ENCODE data around the gene AFF3. TPM values are rescaled to one million over a fixed set of nuclear protein-coding genes. Genes with fewer than 3 reads are reported as not detected.

Gene AFF3
- total RNA-seq, 1 experiment from 2014 or later = 3.0 TPM

DNA sequence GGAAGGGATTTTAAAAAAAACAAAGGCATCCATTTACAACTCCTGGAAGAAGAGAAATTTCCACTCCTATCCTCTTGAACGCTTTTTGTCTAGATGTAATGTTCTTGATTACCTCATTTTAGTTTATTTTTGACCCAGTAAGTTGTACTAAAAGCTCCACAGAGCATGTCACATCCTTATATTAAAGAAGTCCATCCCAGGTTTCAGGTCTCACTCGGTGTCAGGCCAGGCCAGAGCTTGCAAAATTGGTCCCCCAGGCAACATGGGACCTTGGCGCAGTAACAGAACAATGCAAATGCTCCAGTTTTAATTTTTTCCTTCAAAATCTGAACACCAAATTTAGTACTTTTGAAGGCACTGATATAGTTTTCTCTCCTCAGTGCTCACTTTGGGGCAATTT lies 434.2 kb downstream of the AFF3 start:
- no peak for DNase-seq (ENCODE audit: low read depth)

DNA sequence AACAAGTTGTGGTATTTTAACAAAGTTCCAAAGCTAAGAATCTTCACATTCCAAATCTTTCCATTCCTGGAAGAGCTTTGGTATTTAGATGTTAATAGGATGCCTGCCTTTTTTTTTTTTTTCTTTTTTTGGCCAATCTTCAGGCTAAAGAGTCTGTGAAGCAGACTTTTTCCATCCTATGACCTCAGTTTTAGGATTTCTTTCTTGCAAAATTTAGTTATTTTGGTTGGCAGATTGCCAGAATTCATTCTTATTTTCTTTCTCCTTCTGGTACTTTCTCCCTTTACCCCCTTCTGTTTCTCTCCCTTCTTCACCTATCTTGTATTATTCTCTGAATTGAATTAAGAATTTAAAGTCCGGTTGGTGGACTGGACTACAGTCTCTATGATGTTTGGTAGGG lies 434.8 kb downstream of the AFF3 start:
- DNase-seq (ENCODE audit: low read depth) = peak; percentile 32

DNA sequence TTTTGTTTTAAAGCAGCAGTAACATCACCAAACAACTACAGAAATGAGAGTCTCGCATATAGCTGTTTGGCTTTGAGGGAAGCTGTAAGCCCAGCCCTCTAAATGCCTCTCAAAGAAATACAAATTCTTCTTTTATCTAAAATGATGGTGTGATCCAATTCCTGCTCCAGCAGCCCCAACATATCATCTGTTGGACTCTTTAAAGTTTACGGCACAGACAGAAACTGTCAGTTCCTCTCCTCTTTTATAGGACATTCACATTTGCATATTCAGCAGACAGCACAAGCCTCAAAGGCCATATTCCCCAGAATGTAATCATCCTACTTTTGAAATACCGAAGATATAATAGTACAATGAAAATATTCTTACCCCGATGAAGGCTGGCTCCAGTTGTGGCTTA lies 435.7 kb downstream of the AFF3 start:
- no peak for DNase-seq (ENCODE audit: low read depth)

GRCh38 chr2:99701503-99701902 lies 440.9 kb downstream of the AFF3 start:
- DNase-seq (ENCODE audit: low read depth) = no peak

- no peak for DNase-seq (ENCODE audit: low read depth)
These were observed 441.6 kb downstream of the AFF3 start for GRCh38 chr2:99700482-99701398.

DNA sequence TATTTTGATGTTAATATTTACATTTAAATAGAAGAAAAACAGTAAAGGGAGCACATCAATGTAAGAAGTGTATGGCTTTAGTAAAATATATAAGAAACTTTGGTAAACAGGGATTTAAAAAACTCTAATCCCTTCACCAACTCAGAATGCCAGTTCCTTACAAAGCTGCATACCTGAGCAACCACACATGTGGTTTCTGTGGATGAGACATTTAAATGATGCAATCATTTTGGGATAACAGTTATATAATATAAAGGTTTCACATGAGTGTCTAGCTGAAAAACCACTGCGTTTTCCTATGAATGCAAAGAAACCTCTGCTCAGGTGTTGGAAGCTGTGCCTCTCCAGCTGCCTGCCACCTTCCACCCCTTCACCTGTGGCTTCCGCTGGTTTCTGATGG lies 443.5 kb downstream of the AFF3 start:
- peak; percentile 77 for DNase-seq (ENCODE audit: low read depth)

- peak; percentile 91 for DNase-seq (ENCODE audit: low read depth)
These were observed 444.4 kb downstream of the AFF3 start for GRCh38 chr2:99697811-99698568.

DNA sequence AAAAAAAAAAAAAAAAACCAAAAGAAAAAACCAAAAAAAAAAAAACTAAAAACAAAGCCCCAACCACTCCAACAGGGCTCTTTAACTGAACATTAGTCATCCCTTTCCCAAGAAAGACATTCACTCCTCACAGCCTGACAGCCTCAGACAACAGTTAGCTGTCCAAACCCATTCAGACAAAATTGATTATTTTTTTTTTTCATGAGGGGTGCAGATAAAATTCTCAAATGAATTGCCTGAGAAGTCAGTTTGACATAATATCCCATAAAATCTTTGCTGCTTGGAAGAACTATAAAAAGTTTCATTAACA lies 446.5 kb downstream of the AFF3 start:
- peak; percentile 35 for DNase-seq (ENCODE audit: low read depth)

DNA sequence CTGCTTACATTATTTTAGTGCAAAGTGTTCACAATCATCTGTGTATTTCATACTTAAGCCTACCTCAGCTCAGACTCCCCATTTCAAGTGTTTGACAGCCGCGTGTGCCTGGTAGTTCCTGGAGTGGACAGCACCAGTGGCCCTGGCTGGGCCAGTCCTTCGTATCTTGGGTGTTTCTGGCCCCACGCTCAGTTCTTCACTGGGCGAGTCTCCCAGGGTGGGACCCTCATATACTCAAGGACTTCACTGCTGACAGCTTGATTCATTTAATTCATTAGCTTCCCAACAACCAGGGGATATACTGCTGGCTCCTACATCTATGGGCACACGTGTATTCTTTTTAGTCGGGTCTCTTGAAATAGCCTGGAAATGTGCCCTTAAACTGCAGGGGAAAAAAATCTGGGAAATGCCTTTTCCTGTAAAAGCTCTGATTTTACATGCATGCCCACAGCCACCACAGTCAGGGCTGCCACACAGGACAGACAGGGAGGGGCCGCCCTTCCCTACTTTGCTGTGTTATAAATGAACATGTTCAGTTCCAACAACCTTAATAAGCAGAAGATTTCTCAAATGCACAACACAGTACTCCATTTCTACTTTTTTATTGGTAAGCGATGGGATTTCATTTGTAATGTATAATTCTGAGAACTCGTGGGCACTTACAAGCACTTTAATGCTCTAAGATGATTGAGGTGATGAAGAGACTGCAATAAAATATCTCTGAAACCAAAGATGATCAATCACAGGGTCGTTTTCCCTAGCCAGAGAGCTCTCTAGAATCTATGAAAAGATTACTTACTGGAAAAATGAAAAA lies 447.1 kb downstream of the AFF3 start:
- DNase-seq (ENCODE audit: low read depth) = no peak

GRCh38 chr2:99694331-99694730 lies 448.1 kb downstream of the AFF3 start:
- DNase-seq (ENCODE audit: low read depth) = no peak

DNA sequence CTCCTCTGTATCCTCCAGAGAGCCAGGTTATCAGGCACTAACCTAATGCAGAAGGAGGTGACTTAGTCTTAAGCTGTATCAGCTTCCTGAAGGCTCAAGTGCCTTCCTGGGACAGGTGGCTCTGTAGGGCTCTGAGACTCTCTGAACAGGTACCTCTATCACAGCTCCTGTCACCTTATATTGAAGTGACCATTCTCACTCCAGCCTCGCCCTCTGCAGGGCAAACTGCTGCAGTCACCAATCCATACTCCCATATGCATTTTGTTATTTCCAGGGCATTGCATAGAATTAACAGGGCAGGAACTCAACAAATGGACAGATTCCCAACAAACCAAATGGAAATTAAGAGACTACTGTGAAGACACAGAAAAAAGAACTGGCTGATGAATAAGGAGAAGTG lies 449.6 kb downstream of the AFF3 start:
- no peak for DNase-seq (ENCODE audit: low read depth)

- DNase-seq (ENCODE audit: low read depth) = no peak
These were observed 450.5 kb downstream of the AFF3 start for GRCh38 chr2:99691926-99692325.

- no peak for DNase-seq (ENCODE audit: low read depth)
These were observed 453.1 kb downstream of the AFF3 start for GRCh38 chr2:99689145-99689742.

GRCh38 chr2:99688699-99689098 lies 453.7 kb downstream of the AFF3 start:
- no peak for DNase-seq (ENCODE audit: low read depth)

GRCh38 chr2:99682275-99683060 lies 459.9 kb downstream of the AFF3 start:
- DNase-seq (ENCODE audit: low read depth) = peak; percentile 61

- DNase-seq (ENCODE audit: low read depth) = peak; percentile 75
These were observed 461.4 kb downstream of the AFF3 start for GRCh38 chr2:99680946-99681345.

GRCh38 chr2:99679518-99679917 lies 462.9 kb downstream of the AFF3 start:
- DNase-seq (ENCODE audit: low read depth) = no peak

GRCh38 chr2:99678625-99679024 lies 463.8 kb downstream of the AFF3 start:
- no peak for DNase-seq (ENCODE audit: low read depth)

- DNase-seq (ENCODE audit: low read depth) = no peak
These were observed 464.6 kb downstream of the AFF3 start for GRCh38 chr2:99677814-99678213.

- no peak for DNase-seq (ENCODE audit: low read depth)
These were observed 467.2 kb downstream of the AFF3 start for GRCh38 chr2:99675130-99675661.

GRCh38 chr2:99674090-99674489 lies 468.3 kb downstream of the AFF3 start:
- no peak for DNase-seq (ENCODE audit: low read depth)
